ENCODE results near the gene FAM90A1. TPM values are rescaled to one million over a fixed set of nuclear protein-coding genes. Genes with fewer than 3 reads are reported as not detected.
A peak's percentile ranks its signal among the peaks of the same experiment; 100 is the strongest.
"Not testable (repeated sequence)": the region's sequence is repeated elsewhere in the genome, so short reads cannot be mapped to it uniquely, and the experiment has no call there.

FAM90A1 gene
- total RNA-seq, 1 donor from 2014 or later: 0.06 TPM

GRCh38 chr12:8234746-8235145 is 7.3 kb upstream of the FAM90A1 start:
- not testable (repeated sequence) for DNase-seq (ENCODE audit: extremely low read depth, low read depth, low spot score)

GRCh38 chr12:8233935-8234495 is 6.6 kb upstream of the FAM90A1 start:
- DNase-seq (ENCODE audit: extremely low read depth, low read depth, low spot score): not testable (repeated sequence)

- DNase-seq (ENCODE audit: extremely low read depth, low read depth, low spot score): not testable (repeated sequence)
These were observed 6.0 kb upstream of the FAM90A1 start for GRCh38 chr12:8233300-8233855.

- not testable (repeated sequence) for DNase-seq (ENCODE audit: extremely low read depth, low read depth, low spot score)
These were observed 4.5 kb upstream of the FAM90A1 start for GRCh38 chr12:8231666-8232608.

- DNase-seq (ENCODE audit: extremely low read depth, low read depth, low spot score): not testable (repeated sequence)
These were observed 3.6 kb upstream of the FAM90A1 start for GRCh38 chr12:8231049-8231448.

- not testable (repeated sequence) for DNase-seq (ENCODE audit: extremely low read depth, low read depth, low spot score)
These were observed 2.1 kb upstream of the FAM90A1 start for GRCh38 chr12:8229486-8229885.

GRCh38 chr12:8228607-8229006 is 1.2 kb upstream of the FAM90A1 start:
- not testable (repeated sequence) for DNase-seq (ENCODE audit: extremely low read depth, low read depth, low spot score)

GRCh38 chr12:8227732-8228077 is 287 bp upstream of the FAM90A1 start:
- not testable (repeated sequence) for DNase-seq (ENCODE audit: extremely low read depth, low read depth, low spot score)

DNA sequence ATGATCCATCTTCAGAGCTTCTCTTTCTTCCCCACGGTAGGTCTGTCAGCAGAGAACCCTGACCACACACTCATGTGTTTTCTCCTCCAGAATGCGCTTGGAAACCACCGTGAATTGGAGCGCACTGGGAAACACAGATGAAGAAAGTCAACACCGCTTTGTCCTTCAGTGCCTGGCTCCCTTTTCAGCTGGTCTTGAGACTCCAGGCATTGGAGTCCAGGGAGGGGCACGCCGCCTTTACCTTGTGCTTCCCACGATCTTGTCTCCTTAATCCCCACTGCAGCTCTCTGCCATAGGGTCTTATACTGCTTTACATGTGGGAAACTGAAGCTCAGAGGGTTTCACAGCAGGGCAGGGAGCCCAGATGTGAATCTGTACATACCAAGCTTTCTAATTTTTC is 1.1 kb downstream of the FAM90A1 start:
- no peak for DNase-seq (ENCODE audit: extremely low read depth, low read depth, low spot score)

DNA sequence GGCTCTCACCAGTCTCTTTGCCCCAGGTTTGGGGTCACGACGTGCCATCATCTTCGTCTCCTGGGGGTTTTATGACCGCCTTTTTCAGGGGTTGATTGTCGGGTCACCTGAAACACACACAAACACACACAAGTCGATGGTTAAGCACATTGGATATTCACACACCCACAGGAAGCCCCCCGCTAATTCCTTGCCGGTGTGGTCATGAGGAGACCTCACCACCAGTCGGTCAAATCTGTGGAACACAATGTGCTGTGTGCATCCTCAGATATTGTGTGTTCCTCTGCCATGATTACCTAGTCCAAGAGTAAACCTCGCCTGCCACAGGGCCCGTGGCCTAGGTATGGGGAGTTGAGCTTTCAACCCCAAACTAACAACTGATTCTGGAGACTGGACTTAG is 2.6 kb downstream of the FAM90A1 start:
- DNase-seq (ENCODE audit: extremely low read depth, low read depth, low spot score): not testable (repeated sequence)

DNA sequence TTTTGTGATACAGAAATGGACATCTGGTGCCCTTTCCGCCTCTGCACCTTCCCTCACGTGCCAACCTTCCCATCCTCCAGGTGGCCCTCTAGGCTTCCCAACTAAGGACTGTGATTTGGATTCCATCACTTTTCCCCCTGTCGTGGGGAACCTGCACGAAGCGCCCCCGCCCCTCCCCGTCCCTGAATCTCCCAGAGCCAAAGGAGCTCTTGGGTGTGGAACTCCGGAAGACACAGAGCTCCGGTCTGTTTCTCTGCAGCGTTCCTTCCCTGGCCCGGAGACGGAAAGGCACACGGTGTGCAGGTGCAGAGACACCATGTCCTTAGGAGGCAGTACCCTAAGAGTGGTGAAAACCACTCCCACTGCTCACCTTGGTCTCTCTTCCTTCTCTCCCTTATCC is 3.8 kb downstream of the FAM90A1 start:
- DNase-seq (ENCODE audit: extremely low read depth, low read depth, low spot score): not testable (repeated sequence)

- DNase-seq (ENCODE audit: extremely low read depth, low read depth, low spot score): not testable (repeated sequence)
These were observed 5.1 kb downstream of the FAM90A1 start for GRCh38 chr12:8222303-8222702.

DNA sequence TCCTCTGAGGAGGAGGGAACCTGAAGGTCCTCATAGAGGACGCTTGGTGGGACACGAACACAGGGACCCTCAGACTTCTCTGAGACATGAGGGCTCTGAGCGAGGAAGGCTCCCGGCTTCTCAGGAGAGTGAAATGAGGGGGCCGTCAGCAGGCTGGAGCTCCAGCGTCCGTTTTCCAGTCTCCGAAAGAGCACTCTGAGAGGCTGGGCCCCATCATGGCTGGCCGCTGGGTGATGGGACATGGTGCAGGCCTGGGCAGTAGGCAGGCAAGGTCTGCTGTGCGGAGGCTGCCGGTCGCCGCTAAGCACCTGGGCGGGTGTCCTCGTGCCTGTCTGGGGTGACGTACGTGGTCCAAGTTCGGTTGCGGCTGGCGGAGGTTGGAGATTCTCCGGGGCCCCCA is 5.6 kb downstream of the FAM90A1 start:
- DNase-seq (ENCODE audit: extremely low read depth, low read depth, low spot score): not testable (repeated sequence)

DNA sequence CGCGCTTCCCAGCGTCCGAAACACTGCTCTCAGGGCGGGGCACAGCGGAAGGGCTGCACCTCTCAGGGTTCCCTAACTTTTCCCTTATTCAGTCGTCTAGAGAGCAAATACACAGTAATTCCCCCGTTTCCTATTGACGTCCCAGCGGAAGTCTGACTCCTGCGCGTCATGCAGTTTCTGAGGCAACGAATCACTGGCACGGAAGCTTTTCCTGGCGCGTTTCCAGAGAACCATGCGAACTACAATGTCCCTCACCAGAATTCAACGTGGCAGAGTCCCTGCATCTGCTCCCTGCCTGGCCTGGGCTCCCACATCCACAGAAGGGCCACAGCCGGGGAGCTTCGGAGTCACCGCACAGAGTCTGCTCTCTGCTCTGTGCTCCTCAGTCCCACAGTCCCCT is 6.0 kb downstream of the FAM90A1 start:
- DNase-seq (ENCODE audit: extremely low read depth, low read depth, low spot score): peak; percentile 72

DNA sequence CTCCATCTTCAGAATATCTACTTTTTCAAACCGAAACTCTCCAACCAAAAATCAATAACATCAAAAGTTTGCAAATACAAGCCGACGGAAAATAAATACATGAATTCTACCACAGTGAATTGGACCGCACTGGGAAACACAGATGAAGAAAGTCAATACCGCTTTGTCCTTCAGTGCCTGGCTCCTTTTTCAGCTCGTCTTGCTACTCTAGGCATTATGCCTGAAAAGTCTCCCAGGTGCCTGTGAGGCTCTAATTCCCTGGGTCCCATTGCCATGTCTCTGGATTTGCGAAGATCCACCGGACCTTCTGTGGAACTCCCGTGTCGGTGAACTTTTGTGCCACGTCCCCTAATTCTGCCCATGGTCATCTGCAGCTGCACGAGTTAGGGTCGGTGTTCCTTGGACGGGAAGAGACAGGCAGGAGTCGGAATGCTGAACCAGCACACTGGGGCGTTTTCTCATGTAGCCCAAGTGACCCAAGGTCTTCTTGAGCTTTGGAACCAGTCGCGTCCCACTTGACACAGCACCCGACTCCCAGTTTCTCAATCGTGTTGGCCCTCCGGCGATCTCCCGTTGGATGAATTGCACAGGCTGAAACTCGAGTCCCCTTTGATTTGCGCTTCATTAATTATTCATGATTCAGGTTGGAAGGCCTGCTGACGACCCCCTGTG is 8.6 kb downstream of the FAM90A1 start:
- not testable (repeated sequence) for DNase-seq (ENCODE audit: extremely low read depth, low read depth, low spot score)

- not testable (repeated sequence) for DNase-seq (ENCODE audit: extremely low read depth, low read depth, low spot score)
These were observed 29.6 kb downstream of the FAM90A1 start for GRCh38 chr12:8197685-8198308.

DNA sequence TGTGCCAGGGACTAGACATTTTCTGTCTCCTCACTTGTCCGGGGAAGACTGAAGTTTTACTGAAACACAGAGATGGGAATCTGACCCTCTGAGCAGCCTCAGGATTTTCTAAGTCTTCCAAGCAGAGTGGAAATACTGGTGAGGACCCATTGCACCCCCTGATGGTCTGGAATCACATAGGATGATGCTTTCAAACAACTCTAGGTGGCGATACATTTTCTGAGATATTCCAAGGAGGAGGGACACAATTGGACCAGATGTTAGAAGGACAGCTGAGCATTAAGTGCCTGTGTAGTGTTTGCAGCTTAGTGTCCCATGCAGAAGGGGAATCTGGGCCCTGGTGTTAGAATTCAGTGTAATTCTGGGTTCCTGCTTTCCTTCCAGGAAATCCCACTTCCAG is 39.3 kb downstream of the FAM90A1 start:
- not testable (repeated sequence) for DNase-seq (ENCODE audit: extremely low read depth, low read depth, low spot score)

DNA sequence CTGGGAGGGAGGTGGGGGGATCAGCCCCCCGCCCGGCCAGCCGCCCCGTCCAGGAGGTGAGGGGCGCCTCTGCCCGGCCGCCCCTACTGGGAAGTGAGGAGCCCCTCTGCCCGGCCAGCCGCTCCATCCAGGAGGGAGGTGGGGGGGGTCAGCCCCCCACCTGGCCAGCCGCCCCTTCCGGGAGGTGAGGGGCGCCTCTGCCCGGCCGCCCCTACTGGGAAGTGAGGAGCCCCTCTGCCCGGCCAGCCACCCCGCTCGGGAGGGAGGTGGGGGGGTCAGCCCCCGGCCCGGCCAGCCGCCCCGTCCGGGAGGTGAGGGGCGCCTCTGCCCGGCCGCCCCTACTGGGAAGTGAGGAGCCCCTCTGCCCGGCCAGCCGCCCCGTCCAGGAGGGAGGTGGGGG is 43.2 kb downstream of the FAM90A1 start:
- not testable (repeated sequence) for DNase-seq (ENCODE audit: extremely low read depth, low read depth, low spot score)

DNA sequence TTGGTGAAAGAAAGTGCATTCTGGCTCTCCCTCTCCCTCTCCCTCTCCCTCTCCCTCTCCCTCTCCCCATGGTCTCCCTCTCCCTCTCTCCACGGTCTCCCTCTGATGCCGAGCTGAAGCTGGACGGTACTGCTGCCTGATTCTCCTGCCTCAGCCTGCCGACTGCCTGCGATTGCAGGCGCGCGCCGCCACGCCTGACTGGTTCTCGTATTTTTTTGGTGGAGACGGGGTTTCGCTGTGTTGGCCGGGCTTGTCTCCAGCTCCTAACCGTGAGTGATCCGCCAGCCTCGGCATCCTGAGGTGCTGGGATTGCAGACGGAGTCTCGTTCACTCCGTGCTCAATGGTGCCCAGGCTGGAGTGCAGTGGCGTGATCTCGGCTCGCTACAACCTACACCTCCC is 44.1 kb downstream of the FAM90A1 start:
- not testable (repeated sequence) for DNase-seq (ENCODE audit: extremely low read depth, low read depth, low spot score)

- DNase-seq (ENCODE audit: extremely low read depth, low read depth, low spot score): not testable (repeated sequence)
These were observed 44.5 kb downstream of the FAM90A1 start for GRCh38 chr12:8182923-8183322.

- DNase-seq (ENCODE audit: extremely low read depth, low read depth, low spot score): not testable (repeated sequence)
These were observed 46.1 kb downstream of the FAM90A1 start for GRCh38 chr12:8181271-8181670.

Measured in glomerular endothelial cell (primary cell).